ENCODE measurements around the gene CNOT8. TPM values are rescaled to one million over a fixed set of nuclear protein-coding genes. Genes with fewer than 3 reads are reported as not detected.

Gene CNOT8
- total RNA-seq, 1 donor from 2014 or later, result 70.3 TPM

- DNase-seq (ENCODE audit: extremely low read depth, low read depth, low spot score), result no peak
Observed at GRCh38 chr5:154863291-154864080, 5.1 kb downstream of the CNOT8 start.

- DNase-seq (ENCODE audit: extremely low read depth, low read depth, low spot score), result no peak
Observed at GRCh38 chr5:154865466-154866184, 7.2 kb downstream of the CNOT8 start.

GRCh38 chr5:154866841-154867240 lies 8.4 kb downstream of the CNOT8 start:
- DNase-seq (ENCODE audit: extremely low read depth, low read depth, low spot score), result no peak

GRCh38 chr5:154868702-154869101 lies 10.3 kb downstream of the CNOT8 start:
- no peak for DNase-seq (ENCODE audit: extremely low read depth, low read depth, low spot score)

GRCh38 chr5:154871734-154872133 lies 13.3 kb downstream of the CNOT8 start:
- DNase-seq (ENCODE audit: extremely low read depth, low read depth, low spot score), result no peak

- no peak for DNase-seq (ENCODE audit: extremely low read depth, low read depth, low spot score)
Observed at GRCh38 chr5:154873791-154874331, 15.4 kb downstream of the CNOT8 start.

GRCh38 chr5:154878642-154879335 lies 20.4 kb downstream of the CNOT8 start:
- DNase-seq (ENCODE audit: extremely low read depth, low read depth, low spot score), result no peak

- DNase-seq (ENCODE audit: extremely low read depth, low read depth, low spot score), result no peak
Observed at GRCh38 chr5:154881986-154882385, 23.6 kb downstream of the CNOT8 start.

- no peak for DNase-seq (ENCODE audit: extremely low read depth, low read depth, low spot score)
Observed at GRCh38 chr5:154884424-154884823, 26.0 kb downstream of the CNOT8 start.

- no peak for DNase-seq (ENCODE audit: extremely low read depth, low read depth, low spot score)
Observed at GRCh38 chr5:154885439-154885838, 27.0 kb downstream of the CNOT8 start.

GRCh38 chr5:154892369-154892771 lies 33.9 kb downstream of the CNOT8 start:
- no peak for DNase-seq (ENCODE audit: extremely low read depth, low read depth, low spot score)

- no peak for DNase-seq (ENCODE audit: extremely low read depth, low read depth, low spot score)
Observed at GRCh38 chr5:154893381-154893780, 35.0 kb downstream of the CNOT8 start.

- no peak for DNase-seq (ENCODE audit: extremely low read depth, low read depth, low spot score)
Observed at GRCh38 chr5:154895606-154896561, 37.5 kb downstream of the CNOT8 start.

GRCh38 chr5:154896562-154897165 lies 38.2 kb downstream of the CNOT8 start:
- DNase-seq (ENCODE audit: extremely low read depth, low read depth, low spot score), result no peak

- DNase-seq (ENCODE audit: extremely low read depth, low read depth, low spot score), result no peak
Observed at GRCh38 chr5:154898210-154898609, 39.8 kb downstream of the CNOT8 start.

- no peak for DNase-seq (ENCODE audit: extremely low read depth, low read depth, low spot score)
Observed at GRCh38 chr5:154899151-154899816, 40.9 kb downstream of the CNOT8 start.

- no peak for DNase-seq (ENCODE audit: extremely low read depth, low read depth, low spot score)
Observed at GRCh38 chr5:154900066-154900465, 41.6 kb downstream of the CNOT8 start.

GRCh38 chr5:154901276-154901675 lies 42.8 kb downstream of the CNOT8 start:
- DNase-seq (ENCODE audit: extremely low read depth, low read depth, low spot score), result no peak

GRCh38 chr5:154901913-154902312 lies 43.5 kb downstream of the CNOT8 start:
- no peak for DNase-seq (ENCODE audit: extremely low read depth, low read depth, low spot score)
